Measurements from ENCODE around the gene SYNJ2. TPM values are rescaled to one million over a fixed set of nuclear protein-coding genes. Genes with fewer than 3 reads are reported as not detected.

SYNJ2 gene
- total RNA-seq, 4 donors from 2014 or later, result 2.2 to 7.9 (median 3.1) TPM

DNA sequence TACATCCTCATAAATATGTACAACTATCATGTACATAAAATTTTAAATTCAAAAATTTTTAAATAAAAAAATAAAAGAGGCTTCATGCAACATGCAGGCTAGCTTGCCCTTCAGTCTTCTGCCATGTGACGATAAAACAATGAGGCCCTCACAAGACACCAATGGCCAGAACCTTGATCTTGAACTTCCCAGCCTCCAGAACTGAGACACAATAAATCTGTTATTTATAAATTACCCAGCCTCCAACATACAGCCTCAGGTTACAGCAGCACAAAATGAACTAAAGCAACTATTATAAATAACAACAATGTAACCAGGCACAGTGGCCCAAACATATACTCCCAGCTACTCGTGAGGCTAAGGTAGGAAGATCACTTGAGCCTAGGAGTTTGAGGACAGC lies 143.6 kb downstream of the SYNJ2 start:
- TF ChIP-seq, protein P1, sequence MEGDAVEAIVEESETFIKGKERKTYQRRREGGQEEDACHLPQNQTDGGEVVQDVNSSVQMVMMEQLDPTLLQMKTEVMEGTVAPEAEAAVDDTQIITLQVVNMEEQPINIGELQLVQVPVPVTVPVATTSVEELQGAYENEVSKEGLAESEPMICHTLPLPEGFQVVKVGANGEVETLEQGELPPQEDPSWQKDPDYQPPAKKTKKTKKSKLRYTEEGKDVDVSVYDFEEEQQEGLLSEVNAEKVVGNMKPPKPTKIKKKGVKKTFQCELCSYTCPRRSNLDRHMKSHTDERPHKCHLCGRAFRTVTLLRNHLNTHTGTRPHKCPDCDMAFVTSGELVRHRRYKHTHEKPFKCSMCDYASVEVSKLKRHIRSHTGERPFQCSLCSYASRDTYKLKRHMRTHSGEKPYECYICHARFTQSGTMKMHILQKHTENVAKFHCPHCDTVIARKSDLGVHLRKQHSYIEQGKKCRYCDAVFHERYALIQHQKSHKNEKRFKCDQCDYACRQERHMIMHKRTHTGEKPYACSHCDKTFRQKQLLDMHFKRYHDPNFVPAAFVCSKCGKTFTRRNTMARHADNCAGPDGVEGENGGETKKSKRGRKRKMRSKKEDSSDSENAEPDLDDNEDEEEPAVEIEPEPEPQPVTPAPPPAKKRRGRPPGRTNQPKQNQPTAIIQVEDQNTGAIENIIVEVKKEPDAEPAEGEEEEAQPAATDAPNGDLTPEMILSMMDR (IDR thresholded peaks at IDR 0.05; ENCODE audit: low read depth), result no peak

DNA sequence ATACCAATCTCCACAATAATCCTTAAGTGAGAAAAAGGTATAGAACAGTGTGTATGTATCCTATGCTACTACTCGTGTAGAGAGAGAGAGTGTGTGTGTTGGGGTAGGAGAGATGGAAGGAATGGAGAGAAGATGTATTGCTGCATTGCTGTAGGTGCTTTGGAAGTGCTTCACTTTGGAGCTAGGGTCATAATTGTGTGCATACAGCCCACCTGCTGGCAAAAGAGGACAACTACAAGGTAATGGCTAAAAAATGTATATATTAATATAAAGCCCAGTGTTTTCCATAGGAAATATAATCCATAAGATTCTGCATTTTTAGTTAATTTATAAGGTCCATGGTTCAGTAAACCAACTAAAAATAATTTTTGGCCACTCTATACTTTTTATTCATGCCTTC lies 150.3 kb downstream of the SYNJ2 start:
- TF ChIP-seq, protein P1 (IDR thresholded peaks at IDR 0.05; ENCODE audit: low read depth), result no peak

DNA sequence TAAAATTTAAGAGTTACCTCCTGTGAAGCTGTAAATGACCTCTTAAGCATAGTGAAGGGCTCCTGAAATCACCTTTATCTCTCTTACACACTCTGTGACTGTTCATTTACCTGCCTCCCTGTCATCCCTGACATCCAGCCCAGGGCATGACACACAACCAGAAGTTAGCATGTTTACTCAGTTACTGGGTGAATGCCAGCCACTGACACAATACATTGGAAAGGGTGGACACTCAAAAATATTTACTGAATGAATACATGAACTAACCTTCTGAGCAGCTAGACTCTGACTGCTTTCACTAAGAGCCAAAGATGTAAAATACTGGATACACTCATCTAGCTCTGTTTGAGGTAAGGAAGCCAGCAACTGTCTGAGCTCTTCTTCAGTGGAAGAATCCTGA lies 161.1 kb downstream of the SYNJ2 start:
- TF ChIP-seq, protein P1 (IDR thresholded peaks at IDR 0.05; ENCODE audit: low read depth), result no peak

DNA sequence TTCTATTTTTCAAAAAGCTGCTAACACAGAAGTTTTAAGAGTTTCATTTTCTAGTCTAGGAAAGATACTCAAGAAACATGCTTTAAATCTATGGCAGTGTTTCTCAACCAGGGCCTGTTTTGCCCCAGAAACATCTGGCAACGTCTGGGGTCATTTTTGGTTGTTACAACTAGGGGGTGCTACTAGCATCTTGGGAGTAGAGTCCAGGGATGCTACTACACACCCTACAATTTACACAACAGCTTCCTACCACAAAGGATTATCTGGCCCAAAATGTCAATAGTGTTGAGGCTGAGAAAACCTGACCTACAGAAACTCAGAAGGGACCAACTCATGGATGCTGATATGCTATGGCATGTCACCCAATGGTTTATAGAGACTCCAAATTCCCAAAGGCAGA lies 162.0 kb downstream of the SYNJ2 start:
- TF ChIP-seq, protein P1 (IDR thresholded peaks at IDR 0.05; ENCODE audit: low read depth), result no peak

Small RNAs within 50 kb of the gene (small RNA-seq; reads per million reads assigned to genes)
- not detected for gene RNU6-786P

Other genes with a start within 250 kb of the SYNJ2 start
- 100 to 1,000 TPM in 2 of 4 donors, 10 to 100 TPM in 2; 80.6 to 113 (median 94.1) TPM for gene SNX9, start 158.6 kb upstream of the SYNJ2 start, total RNA-seq
- 10 to 100 TPM in 3 of 4 donors, 1 to 10 TPM in 1; 6.2 to 13.4 (median 12.0) TPM for gene SERAC1, start 186.4 kb downstream of the SYNJ2 start, total RNA-seq
- 1 to 10 TPM; 2.6 to 6.4 (median 3.8) TPM for gene GTF2H5, start 186.5 kb downstream of the SYNJ2 start, total RNA-seq